ENCODE data around the gene RNF151. TPM values are rescaled to one million over a fixed set of nuclear protein-coding genes. Genes with fewer than 3 reads are reported as not detected.

The RNF151 gene
- total RNA-seq, 1 experiment from 2014 or later: not detected

DNA sequence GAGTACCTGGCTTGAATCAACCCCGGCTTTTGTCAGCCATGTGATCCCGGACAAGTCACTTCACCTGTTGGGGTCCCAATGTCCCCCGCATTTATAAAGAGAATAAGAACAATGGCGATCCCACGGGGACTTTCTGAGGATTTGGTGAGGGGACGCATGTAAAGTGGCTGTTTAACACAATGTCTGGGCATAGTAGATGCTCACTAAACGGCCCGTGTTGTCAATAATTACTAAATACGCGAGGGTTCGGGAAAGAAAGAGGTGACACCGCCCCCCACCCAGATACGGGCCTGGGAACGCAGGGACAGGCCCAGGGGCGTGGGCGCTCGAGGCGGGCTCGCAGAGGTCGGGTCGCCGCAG lies 24.9 kb downstream of the RNF151 start:
- intact Hi-C loops (cut with micrococcal nuclease): no loop called here
- Mint-ChIP-seq H3K27ac (ENCODE audit: low read depth, unreplicated experiment) (no peak overlapping the region), H3K36me3 (ENCODE audit: insufficient read depth, unreplicated experiment) (peaks cover 32% of the 10 kb centered on the region), H3K4me3 (ENCODE audit: unreplicated experiment) (no peak overlapping the region), H3K27me3 (ENCODE audit: insufficient read depth, unreplicated experiment) (no peaks in the 10 kb centered on the region), H3K4me1 (ENCODE audit: insufficient read depth, unreplicated experiment) (peaks cover 18% of the 10 kb centered on the region), H3K9me3 (ENCODE audit: unreplicated experiment) (no peaks in the 10 kb centered on the region)
- TF ChIP-seq, protein P1, sequence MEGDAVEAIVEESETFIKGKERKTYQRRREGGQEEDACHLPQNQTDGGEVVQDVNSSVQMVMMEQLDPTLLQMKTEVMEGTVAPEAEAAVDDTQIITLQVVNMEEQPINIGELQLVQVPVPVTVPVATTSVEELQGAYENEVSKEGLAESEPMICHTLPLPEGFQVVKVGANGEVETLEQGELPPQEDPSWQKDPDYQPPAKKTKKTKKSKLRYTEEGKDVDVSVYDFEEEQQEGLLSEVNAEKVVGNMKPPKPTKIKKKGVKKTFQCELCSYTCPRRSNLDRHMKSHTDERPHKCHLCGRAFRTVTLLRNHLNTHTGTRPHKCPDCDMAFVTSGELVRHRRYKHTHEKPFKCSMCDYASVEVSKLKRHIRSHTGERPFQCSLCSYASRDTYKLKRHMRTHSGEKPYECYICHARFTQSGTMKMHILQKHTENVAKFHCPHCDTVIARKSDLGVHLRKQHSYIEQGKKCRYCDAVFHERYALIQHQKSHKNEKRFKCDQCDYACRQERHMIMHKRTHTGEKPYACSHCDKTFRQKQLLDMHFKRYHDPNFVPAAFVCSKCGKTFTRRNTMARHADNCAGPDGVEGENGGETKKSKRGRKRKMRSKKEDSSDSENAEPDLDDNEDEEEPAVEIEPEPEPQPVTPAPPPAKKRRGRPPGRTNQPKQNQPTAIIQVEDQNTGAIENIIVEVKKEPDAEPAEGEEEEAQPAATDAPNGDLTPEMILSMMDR (IDR thresholded peaks at IDR 0.05; ENCODE audit: unreplicated experiment): no peak
- ChIA-PET POLR2A (no interaction called here), CTCF (interaction anchor here (0.5 kb wide), 1 partner anchor 25 kb away, joined by 3 read pairs; no protein-coding TSS in a partner anchor)
- DNase-seq (ENCODE audit: unreplicated experiment): no peak
- no TSS peak for BruUV-seq (replicated peaks)

DNA sequence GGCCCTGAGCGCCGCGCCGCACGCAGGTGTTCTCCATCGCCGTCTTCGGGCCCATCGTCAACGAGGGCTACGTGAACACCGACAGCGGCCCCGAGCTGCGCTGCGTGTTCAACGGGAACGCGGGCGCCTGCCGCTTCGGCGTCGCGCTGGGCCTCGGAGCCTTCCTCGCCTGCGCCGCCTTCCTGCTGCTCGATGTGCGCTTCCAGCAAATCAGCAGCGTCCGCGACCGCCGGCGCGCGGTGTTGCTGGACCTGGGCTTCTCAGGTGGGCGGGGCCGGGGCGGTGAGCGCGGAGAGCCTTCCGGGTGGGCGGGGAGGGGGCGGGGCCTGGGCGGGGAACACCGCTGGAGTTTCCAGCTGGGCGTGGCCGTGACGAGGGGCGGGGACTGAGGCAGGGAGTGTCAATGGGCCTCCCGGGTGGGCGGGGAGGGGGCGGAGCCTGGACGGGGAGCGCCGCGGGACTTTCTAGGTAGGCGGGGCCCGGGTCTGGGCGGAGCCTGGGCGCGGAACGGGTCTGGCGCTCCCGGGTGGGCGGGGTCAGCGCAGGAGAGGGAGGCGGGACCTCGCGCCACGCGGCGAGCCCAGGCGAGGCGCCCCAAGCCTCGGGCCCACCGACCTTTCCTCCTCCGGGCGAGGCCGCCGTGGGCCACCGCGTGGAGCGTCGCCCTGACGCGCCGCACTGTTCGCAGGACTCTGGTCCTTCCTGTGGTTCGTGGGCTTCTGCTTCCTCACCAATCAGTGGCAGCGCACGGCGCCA lies 25.5 kb downstream of the RNF151 start:
- POLR2A ChIA-PET: no interaction called here
- TF ChIP-seq, protein P1 (IDR thresholded peaks at IDR 0.05; ENCODE audit: unreplicated experiment): no peak
- CTCF ChIA-PET: interaction anchor here (0.6 to 1.5 kb wide), 2 partner anchors 12 to 159 kb away, joined by 3 to 6 read pairs; no protein-coding TSS in a partner anchor
- Mint-ChIP-seq H3K27me3 (ENCODE audit: insufficient read depth, unreplicated experiment) (no peaks in the 10 kb centered on the region), H3K4me3 (ENCODE audit: unreplicated experiment) (no peak overlapping the region), H3K27ac (ENCODE audit: low read depth, unreplicated experiment) (no peak overlapping the region), H3K9me3 (ENCODE audit: unreplicated experiment) (no peaks in the 10 kb centered on the region), H3K36me3 (ENCODE audit: insufficient read depth, unreplicated experiment) (peaks cover 37% of the 10 kb centered on the region), H3K4me1 (ENCODE audit: insufficient read depth, unreplicated experiment) (peaks cover 18% of the 10 kb centered on the region)
- intact Hi-C loops (cut with micrococcal nuclease): no loop called here
- no TSS peak for BruUV-seq (replicated peaks)
- peak; percentile 79 for DNase-seq (ENCODE audit: unreplicated experiment)

DNA sequence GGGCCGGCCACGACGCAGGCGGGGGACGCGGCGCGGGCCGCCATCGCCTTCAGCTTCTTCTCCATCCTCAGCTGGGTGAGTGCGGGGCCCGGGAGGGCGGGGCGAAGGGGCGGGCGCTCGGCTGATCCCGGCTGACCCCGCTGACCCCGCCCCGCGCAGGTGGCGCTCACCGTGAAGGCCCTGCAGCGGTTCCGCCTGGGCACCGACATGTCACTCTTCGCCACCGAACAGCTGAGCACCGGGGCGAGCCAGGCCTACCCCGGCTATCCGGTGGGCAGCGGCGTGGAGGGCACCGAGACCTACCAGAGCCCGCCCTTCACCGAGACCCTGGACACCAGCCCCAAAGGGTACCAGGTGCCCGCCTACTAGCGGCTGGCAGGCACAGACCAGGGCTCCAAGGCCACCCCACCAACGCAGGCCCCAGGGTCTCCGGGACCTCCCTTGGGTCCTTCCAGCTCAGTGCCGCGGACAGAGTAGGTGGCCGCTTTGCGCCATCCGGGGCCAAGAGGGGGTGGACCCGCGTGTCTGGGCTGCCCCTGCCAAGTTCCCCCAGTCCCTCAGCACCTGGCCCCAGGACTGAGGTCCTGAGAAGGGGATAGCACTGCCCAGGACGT lies 26.2 kb downstream of the RNF151 start:
- H3K36me3 Mint-ChIP-seq (ENCODE audit: insufficient read depth, unreplicated experiment): peaks cover 38% of the 10 kb centered on the region
- ChIA-PET POLR2A (interaction anchor here (1.1 to 1.2 kb wide), 2 partner anchors 9 to 21 kb away, joined by 7 to 9 read pairs; partner anchors contain the start of genes GFER and TBL3), CTCF (interaction anchor here (0.6 to 1.5 kb wide), 4 partner anchors 11 to 979 kb away, joined by 3 to 6 read pairs (median 3); no protein-coding TSS in a partner anchor)
- no peaks in the 10 kb centered on the region for H3K9me3 Mint-ChIP-seq (ENCODE audit: unreplicated experiment)
- no peak overlapping the region for H3K4me3 Mint-ChIP-seq (ENCODE audit: unreplicated experiment)
- intact Hi-C loops (cut with micrococcal nuclease): no loop called here
- DNase-seq (ENCODE audit: unreplicated experiment): no peak
- H3K4me1 Mint-ChIP-seq (ENCODE audit: insufficient read depth, unreplicated experiment): peaks cover 18% of the 10 kb centered on the region
- no peak overlapping the region for H3K27ac Mint-ChIP-seq (ENCODE audit: low read depth, unreplicated experiment)
- BruUV-seq (replicated peaks): no TSS peak
- TF ChIP-seq, protein P1 (IDR thresholded peaks at IDR 0.05; ENCODE audit: unreplicated experiment): no peak
- H3K27me3 Mint-ChIP-seq (ENCODE audit: insufficient read depth, unreplicated experiment): no peaks in the 10 kb centered on the region

DNA sequence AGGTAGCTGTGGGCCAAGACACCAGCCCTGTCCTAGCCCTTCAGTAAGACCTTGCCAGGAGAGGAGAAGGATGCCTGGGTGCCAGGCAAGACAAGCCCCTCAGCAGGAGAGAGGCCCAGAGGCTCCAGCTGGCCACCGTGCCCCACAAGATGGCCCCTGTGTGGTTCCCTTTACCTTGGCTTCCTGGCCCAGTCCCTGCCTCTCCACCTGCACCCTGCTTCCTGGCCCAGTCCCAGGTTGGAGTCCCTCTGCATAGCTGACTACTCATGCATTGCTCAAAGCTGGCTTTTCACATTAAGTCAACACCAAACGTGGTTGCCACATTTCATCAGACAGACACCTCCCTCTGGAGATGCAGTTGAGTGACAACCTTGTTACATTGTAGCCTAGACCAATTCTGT lies 27.1 kb downstream of the RNF151 start:
- intact Hi-C loops (cut with micrococcal nuclease): no loop called here
- H3K4me3 Mint-ChIP-seq (ENCODE audit: unreplicated experiment): no peak overlapping the region
- no TSS peak for BruUV-seq (replicated peaks)
- H3K9me3 Mint-ChIP-seq (ENCODE audit: unreplicated experiment): no peaks in the 10 kb centered on the region
- ChIA-PET POLR2A (interaction anchor here (1.0 to 4.8 kb wide), 7 partner anchors 9 to 29 kb away, joined by 3 to 41 read pairs (median 4); partner anchors contain the start of genes GFER, RPS2, TBL3 and ZNF598), CTCF (interaction anchor here (0.6 to 1.5 kb wide), 2 partner anchors 10 to 978 kb away, joined by 3 to 6 read pairs; no protein-coding TSS in a partner anchor)
- TF ChIP-seq, protein P1 (IDR thresholded peaks at IDR 0.05; ENCODE audit: unreplicated experiment): no peak
- no peaks in the 10 kb centered on the region for H3K27me3 Mint-ChIP-seq (ENCODE audit: insufficient read depth, unreplicated experiment)
- H3K36me3 Mint-ChIP-seq (ENCODE audit: insufficient read depth, unreplicated experiment): peaks cover 41% of the 10 kb centered on the region
- peaks cover 14% of the 10 kb centered on the region for H3K4me1 Mint-ChIP-seq (ENCODE audit: insufficient read depth, unreplicated experiment)
- peak overlapping the region; percentile 80 for H3K27ac Mint-ChIP-seq (ENCODE audit: low read depth, unreplicated experiment)
- peak; percentile 88 for DNase-seq (ENCODE audit: unreplicated experiment)
